Astrocyte of the spinal cord (primary cell): ENCODE results near the gene ARHGAP31.

ENCODE experiments used
- DNase-seq: peaks from one replicate; pipeline ENCODE4 v3.0.0; 2011; ENCODE audit warnings: low read depth, low spot score
- H3K4me3 ChIP-seq: 2 replicates; pipeline ENCODE4 v1.5.1; 2011; ENCODE audit warnings: low read depth, mild to moderate bottlenecking, low read length, moderate library complexity
- in situ Hi-C: cut with HindIII; loops from 2 replicates; pipeline ENCODE4 v1.10.0; 2017; ENCODE audit warnings: low sequenced_read_pairs
- TF ChIP-seq, protein P1 (sequence below): IDR thresholded peaks from 2 replicates; pipeline ENCODE4 v1.5.1; 2012; ENCODE audit warnings: low read depth, mild to moderate bottlenecking, low read length, inconsistent platforms

ARHGAP31 gene

DNA sequence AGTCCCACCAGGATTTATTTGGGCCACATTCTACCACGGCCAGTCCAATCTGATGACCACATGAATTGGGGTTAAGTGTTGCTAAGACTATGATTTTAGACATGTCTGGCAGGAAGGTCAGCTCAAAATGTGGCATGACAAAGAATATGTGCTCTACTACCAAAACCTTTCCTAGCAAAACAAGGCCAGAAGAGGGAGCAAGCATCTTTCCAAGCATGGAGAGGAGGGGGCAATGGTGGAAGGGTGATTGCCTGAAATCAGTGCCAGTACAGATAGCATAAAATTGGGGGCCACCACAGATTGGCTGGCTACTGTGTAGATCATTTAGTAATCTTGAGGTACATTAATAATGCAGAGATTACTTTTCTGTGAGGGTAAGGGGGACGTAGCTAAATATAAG, 126.0 kb downstream of the ARHGAP31 start:
- H3K4me3 ChIP-seq: no peak overlapping the region
- in situ Hi-C loops: no loop called here
- DNase-seq: no peak
- TF ChIP-seq, protein P1, sequence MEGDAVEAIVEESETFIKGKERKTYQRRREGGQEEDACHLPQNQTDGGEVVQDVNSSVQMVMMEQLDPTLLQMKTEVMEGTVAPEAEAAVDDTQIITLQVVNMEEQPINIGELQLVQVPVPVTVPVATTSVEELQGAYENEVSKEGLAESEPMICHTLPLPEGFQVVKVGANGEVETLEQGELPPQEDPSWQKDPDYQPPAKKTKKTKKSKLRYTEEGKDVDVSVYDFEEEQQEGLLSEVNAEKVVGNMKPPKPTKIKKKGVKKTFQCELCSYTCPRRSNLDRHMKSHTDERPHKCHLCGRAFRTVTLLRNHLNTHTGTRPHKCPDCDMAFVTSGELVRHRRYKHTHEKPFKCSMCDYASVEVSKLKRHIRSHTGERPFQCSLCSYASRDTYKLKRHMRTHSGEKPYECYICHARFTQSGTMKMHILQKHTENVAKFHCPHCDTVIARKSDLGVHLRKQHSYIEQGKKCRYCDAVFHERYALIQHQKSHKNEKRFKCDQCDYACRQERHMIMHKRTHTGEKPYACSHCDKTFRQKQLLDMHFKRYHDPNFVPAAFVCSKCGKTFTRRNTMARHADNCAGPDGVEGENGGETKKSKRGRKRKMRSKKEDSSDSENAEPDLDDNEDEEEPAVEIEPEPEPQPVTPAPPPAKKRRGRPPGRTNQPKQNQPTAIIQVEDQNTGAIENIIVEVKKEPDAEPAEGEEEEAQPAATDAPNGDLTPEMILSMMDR: peak; percentile 31

DNA sequence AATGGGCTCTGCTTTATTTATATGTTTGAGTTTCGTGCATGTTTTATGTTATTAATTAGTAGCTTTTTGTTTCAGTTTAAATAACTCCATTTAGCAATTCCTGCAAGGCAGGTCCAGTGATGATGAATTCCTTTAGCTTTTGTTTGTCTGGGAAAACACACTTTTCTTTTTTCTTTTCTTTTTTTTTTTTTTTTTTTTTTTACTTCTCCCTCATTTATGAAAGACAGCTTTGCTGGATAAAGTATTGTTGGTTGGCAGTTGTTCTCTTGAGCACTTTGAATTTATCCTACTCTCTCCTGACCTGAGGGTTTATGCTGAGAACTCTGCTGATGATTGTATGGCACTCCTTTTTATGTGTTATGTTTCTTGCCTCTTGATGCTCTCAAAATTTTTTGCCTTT, 133.5 kb downstream of the ARHGAP31 start:
- no peak overlapping the region for H3K4me3 ChIP-seq
- in situ Hi-C loops: no loop called here
- peak; percentile 14 for DNase-seq
- TF ChIP-seq, protein P1: no peak

DNA sequence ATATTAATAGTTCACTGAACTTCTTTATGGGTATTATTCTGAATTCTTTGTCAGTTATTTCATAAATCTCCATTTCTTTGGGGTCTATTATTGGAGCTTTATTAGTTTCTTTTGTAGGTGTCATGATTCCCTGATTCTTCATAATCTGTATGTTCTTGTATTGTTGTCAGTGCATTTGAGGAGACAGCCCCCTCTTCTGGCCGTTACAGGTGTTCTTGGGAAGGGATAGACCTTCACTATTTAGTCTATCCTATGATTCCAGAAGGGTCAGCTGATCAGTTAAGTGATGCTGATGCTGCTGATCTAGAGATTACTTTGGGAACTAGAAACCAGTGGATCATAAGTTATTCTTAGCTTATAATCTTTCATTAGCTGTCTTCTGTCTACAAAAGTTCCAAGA, 134.4 kb downstream of the ARHGAP31 start:
- no peak overlapping the region for H3K4me3 ChIP-seq
- in situ Hi-C loops: no loop called here
- no peak for DNase-seq
- TF ChIP-seq, protein P1: no peak

DNA sequence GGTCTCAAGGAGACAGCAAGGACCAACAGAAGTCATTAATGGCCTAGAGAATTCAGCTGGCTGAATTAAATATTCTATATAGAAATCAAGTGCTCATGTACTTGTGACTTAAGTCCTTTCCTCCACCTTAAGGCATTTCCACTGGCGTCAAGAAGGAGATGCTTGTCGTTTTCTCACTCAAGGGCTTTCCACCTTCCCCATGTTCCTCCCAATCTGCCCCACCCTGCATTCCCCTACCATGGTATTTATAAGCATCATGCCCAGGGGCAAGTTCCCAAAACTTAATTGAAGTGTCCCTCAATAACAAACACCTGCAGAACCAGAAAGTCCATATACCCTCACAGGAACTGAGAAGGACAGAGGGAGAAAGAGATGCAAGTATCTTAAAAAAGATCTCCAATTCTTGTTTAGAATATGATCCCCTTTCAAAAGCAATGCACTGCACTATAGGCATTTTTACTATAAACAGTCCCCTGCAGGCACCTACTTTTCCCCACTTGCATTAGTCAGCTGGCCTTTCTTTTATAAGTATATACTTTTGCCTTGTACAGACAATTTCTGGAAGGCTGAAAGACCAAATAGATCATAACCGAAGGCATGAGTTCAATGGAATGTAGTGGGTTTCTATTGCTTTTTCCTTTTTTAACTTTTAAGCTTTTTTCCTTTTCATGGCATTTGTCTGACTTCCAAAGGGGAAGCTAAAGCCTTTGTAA, 139.6 kb downstream of the ARHGAP31 start:
- no peak for DNase-seq
- in situ Hi-C loops: no loop called here
- H3K4me3 ChIP-seq: no peak overlapping the region
- TF ChIP-seq, protein P1: no peak

DNA sequence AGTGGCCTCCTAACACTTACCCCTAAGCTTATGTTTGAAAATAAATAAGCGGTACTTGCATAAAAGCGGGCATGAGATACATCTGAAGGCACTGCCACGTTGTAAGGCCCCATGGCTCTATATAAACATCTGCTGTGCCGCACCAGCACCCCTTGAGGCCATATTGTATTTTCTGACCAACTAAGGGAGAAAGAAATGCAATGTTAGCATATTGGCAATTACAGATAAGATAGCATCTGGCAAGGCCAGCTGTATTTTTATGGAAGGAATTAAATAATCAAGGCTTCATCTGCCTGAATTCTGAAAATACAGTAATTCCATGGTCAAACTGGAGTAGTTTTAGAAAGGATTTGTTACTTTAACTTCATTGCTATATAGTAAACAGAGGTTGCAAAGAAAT, 140.5 kb downstream of the ARHGAP31 start:
- TF ChIP-seq, protein P1: no peak
- no peak overlapping the region for H3K4me3 ChIP-seq
- in situ Hi-C loops: no loop called here
- DNase-seq: no peak

DNA sequence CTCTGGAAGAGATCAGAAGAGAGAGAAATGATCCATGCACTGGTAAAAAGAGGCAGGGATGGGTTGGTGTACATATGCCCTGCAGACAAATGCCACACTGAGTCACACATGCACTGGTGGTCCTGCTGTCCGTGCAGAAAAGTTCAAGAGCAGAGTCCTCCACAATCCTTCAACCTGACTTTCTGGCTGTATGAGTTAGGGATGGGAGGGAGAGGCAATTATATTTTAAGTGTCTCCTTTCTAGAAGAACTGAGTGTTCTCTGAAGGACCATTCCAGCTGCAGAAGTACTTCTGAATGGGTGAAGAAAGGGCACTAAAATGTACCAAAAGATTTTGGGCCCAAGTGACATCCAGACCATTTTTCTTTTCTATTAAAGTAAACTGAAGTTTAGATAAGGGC, 142.8 kb downstream of the ARHGAP31 start:
- TF ChIP-seq, protein P1: no peak
- in situ Hi-C loops: no loop called here
- H3K4me3 ChIP-seq: no peak overlapping the region
- DNase-seq: no peak
